BJ (cell line): ENCODE measurements around the gene NEURL3. TPM values are rescaled to one million over a fixed set of nuclear protein-coding genes. Genes with fewer than 3 reads are reported as not detected.

Experiments used
- CTCF ChIA-PET: fragments of 350-600 bp; formaldehyde crosslinking; extraction: SDS; loops from one replicate; lab custom pipeline; 2021; ENCODE audit warnings: antibody characterized with exemption, inconsistent platforms; lab: Yijun Ruan, JAX
- POLR2A ChIA-PET: fragments of 300-600 bp; sonication (Branson Sonifier 250); formaldehyde crosslinking; extraction: SDS; loops from one replicate; lab custom pipeline; 2021; ENCODE audit warnings: antibody characterized with exemption; lab: Charles Lee
- DNase-seq: peaks from one replicate; pipeline ENCODE4 v3.0.0-alpha.2; 2011; ENCODE audit warnings: low read depth
- H3K27me3 ChIP-seq: 2 replicates; pipeline ENCODE4 v1.6.0; 2011; ENCODE audit warnings: low read length; ENCODE audit not compliant: control insufficient read depth, insufficient read depth
- H3K36me3 ChIP-seq: 2 replicates; pipeline ENCODE4 v1.5.1; 2011; ENCODE audit warnings: low read length; ENCODE audit not compliant: control insufficient read depth, insufficient read depth
- H3K4me3 ChIP-seq: 2 replicates; pipeline ENCODE4 v1.5.1; 2011; ENCODE audit warnings: low read depth, mild to moderate bottlenecking, control low read depth, low read length
- CTCF ChIP-seq: IDR thresholded peaks from 2 replicates; pipeline ENCODE4 v1.5.1; 2011; ENCODE audit warnings: low read depth, mild to moderate bottlenecking, control low read depth, inconsistent platforms, low read length, moderate library complexity; ENCODE audit not compliant: insufficient read depth
- polyA plus RNA-seq: library from polyadenylated mRNA; depleted of rRNA; stranded (reverse); fragments of >200 nt; gene quantifications from 2 replicates; pipeline ENCODE4 v1.2.3, GENCODE V29; 2011

The NEURL3 gene
- polyA plus RNA-seq, 1 experiment = not detected

GRCh38 chr2:96533292-96534073, 28.3 kb upstream of the NEURL3 start:
- CTCF ChIA-PET = interaction anchor here (0.6 to 4.9 kb wide), 4 partner anchors 21 to 270 kb away, joined by 3 to 20 read pairs (median 4); no protein-coding TSS in a partner anchor
- POLR2A ChIA-PET = no interaction called here
- Histone ChIP-seq H3K4me3 (no peak overlapping the region), H3K27me3 (no peaks in the 10 kb centered on the region), H3K36me3 (no peaks in the 10 kb centered on the region)
- no peak for TF ChIP-seq CTCF
- peak; percentile 89 for DNase-seq

GRCh38 chr2:96532641-96533291, 27.6 kb upstream of the NEURL3 start:
- Histone ChIP-seq H3K27me3 (no peaks in the 10 kb centered on the region), H3K4me3 (no peak overlapping the region), H3K36me3 (no peaks in the 10 kb centered on the region)
- TF ChIP-seq CTCF = no peak
- ChIA-PET POLR2A (interaction anchor here (0.6 kb wide), 1 partner anchor 358 kb away, joined by 4 read pairs; no protein-coding TSS in a partner anchor), CTCF (interaction anchor here (0.6 to 4.9 kb wide), 6 partner anchors 15 to 284 kb away, joined by 3 to 20 read pairs (median 6); no protein-coding TSS in a partner anchor)
- no peak for DNase-seq

- ChIA-PET CTCF (interaction anchor here (0.6 to 4.9 kb wide), 4 partner anchors 16 to 284 kb away, joined by 3 to 20 read pairs (median 11); no protein-coding TSS in a partner anchor), POLR2A (interaction anchor here (0.6 kb wide), 1 partner anchor 359 kb away, joined by 4 read pairs; no protein-coding TSS in a partner anchor)
- 0 out of 2 replicates have a peak overlapping the region, but pooled peaks have one; percentile 10 for H3K4me3 ChIP-seq
- no peak for TF ChIP-seq CTCF
- no peaks in the 10 kb centered on the region for H3K36me3 ChIP-seq
- peak; percentile 99 for DNase-seq
- H3K27me3 ChIP-seq = no peaks in the 10 kb centered on the region
Measured at GRCh38 chr2:96531872-96532505, 26.8 kb upstream of the NEURL3 start.

GRCh38 chr2:96531366-96531765, 26.2 kb upstream of the NEURL3 start:
- POLR2A ChIA-PET = no interaction called here
- no peak for DNase-seq

More at GRCh38 chr2:96531366-96531765, 26.2 kb upstream of the NEURL3 start:
- no peaks in the 10 kb centered on the region for H3K27me3 ChIP-seq
- CTCF ChIA-PET = interaction anchor here (0.8 to 4.9 kb wide), 4 partner anchors 17 to 124 kb away, joined by 3 to 20 read pairs (median 11); no protein-coding TSS in a partner anchor
- no peak for TF ChIP-seq CTCF
- no peaks in the 10 kb centered on the region for H3K36me3 ChIP-seq
- H3K4me3 ChIP-seq = no peak overlapping the region
